GM12878 (cell line): ENCODE measurements around the gene M1AP. TPM values are rescaled to one million over a fixed set of nuclear protein-coding genes. Genes with fewer than 3 reads are reported as not detected.

ENCODE experiments used
- ATAC-seq: fragments of 200-7000 bp; cut with Tn5 transposase; 3 replicates; pipeline ENCODE4 v1.9.1; 2020; ENCODE audit warnings: mild to moderate bottlenecking, moderate library complexity
- BruUV-seq: library from RNA; stranded (reverse); fragments of 400-500 nt; replicated peaks from 2 replicates; lab custom pipeline; 2021; lab: Mats Ljungman, UMichigan
- CTCF ChIA-PET: fragments of 300-600 bp; sonication (Branson Sonifier 250); formaldehyde crosslinking; extraction: SDS; loops from one replicate; lab custom pipeline; 2021; ENCODE audit warnings: inconsistent platforms; lab: Yijun Ruan, JAX
- POLR2A ChIA-PET: fragments of 350-600 bp; formaldehyde crosslinking; extraction: SDS; loops from one replicate; lab custom pipeline; 2021; ENCODE audit warnings: inconsistent platforms; lab: Charles Lee
- RAD21 ChIA-PET: fragments of 300-600 bp; sonication (Branson Sonifier 250); formaldehyde crosslinking; loops from one replicate; lab custom pipeline; 2023; ENCODE audit warnings: antibody characterized with exemption; ENCODE audit not compliant: unreplicated experiment; lab: Charles Lee
- SMC1A ChIA-PET: fragments of 300-600 bp; sonication (Branson Sonifier 250); formaldehyde crosslinking; loops from one replicate; lab custom pipeline; 2023; ENCODE audit not compliant: unreplicated experiment, uncharacterized antibody; lab: Charles Lee
- DNase-seq: peaks from one replicate; pipeline ENCODE4 v3.0.0-alpha.2; 2011; ENCODE audit warnings: low read depth, low spot score
- FAIRE-seq: peaks from 3 replicates; lab custom pipeline; 2011; peaks lifted over from hg19 to GRCh38; lab: Jason Lieb, UNC
- H2AFZ ChIP-seq: 2 replicates; pipeline ENCODE4 v1.6.0; 2011; ENCODE audit warnings: low read depth, low read length, control low read depth; ENCODE audit not compliant: control insufficient read depth
- H3K27ac ChIP-seq: 2 replicates; pipeline ENCODE4 v1.5.1; 2011; ENCODE audit warnings: control low read depth; ENCODE audit not compliant: control insufficient read depth, insufficient read depth
- H3K27me3 ChIP-seq, 2 experiments: replicated peaks in 1 of 2; 2 replicates each; pipeline versions ENCODE4 v1.6.0 to v1.6.1; 2011; ENCODE audit warnings: low read length in 1 of 2; ENCODE audit not compliant: control insufficient read depth in 2 of 2, insufficient read depth in 2 of 2
- H3K36me3 ChIP-seq, 2 experiments: 2 replicates each; pipeline ENCODE4 v1.5.1; 2011; ENCODE audit warnings: low read length in 1 of 2; ENCODE audit not compliant: control insufficient read depth in 2 of 2, insufficient read depth in 2 of 2
- H3K4me1 ChIP-seq: 2 replicates; pipeline ENCODE4 v1.6.1; 2011; ENCODE audit warnings: mild to moderate bottlenecking, low read length, moderate library complexity, mixed read lengths; ENCODE audit not compliant: control insufficient read depth, insufficient read depth
- H3K4me2 ChIP-seq: 2 replicates; pipeline ENCODE4 v1.6.0; 2011; ENCODE audit warnings: control low read depth; ENCODE audit not compliant: control insufficient read depth, insufficient read depth
- H3K4me3 ChIP-seq: fragments of 200-600 bp; sonication (generic); 2 replicates; pipeline ENCODE4 v1.5.1; 2016
- H3K79me2 ChIP-seq: 2 replicates; pipeline ENCODE4 v1.6.0; 2011; ENCODE audit warnings: low read length; ENCODE audit not compliant: control insufficient read depth, insufficient read depth
- H3K9ac ChIP-seq: 2 replicates; pipeline ENCODE4 v1.8.0; 2011; ENCODE audit warnings: low read length, control low read depth, mixed read lengths; ENCODE audit not compliant: control insufficient read depth, insufficient read depth
- H3K9me3 ChIP-seq: replicated peaks from 3 replicates; pipeline ENCODE4 v1.5.1; 2011; ENCODE audit warnings: mild to moderate bottlenecking, low read length; ENCODE audit not compliant: control insufficient read depth, insufficient read depth
- H4K20me1 ChIP-seq: 2 replicates; pipeline ENCODE4 v1.6.0; 2011; ENCODE audit not compliant: control insufficient read depth, insufficient read depth
- BHLHE40 ChIP-seq, 2 experiments: fragments of 450-650 bp in 1 of 2; IDR thresholded peaks; 2 replicates each; pipeline ENCODE4 v1.6.1; 2011 to 2017; ENCODE audit warnings: low read depth in 2 of 2, borderline replicate concordance in 1 of 2, improper control_type of control experiment in 1 of 2, low read length in 1 of 2, mild to moderate bottlenecking in 1 of 2
- CBX5 ChIP-seq: sonication (generic); IDR thresholded peaks from 2 replicates; pipeline ENCODE4 v1.6.1; 2016; ENCODE audit warnings: low read depth, moderate library complexity, mild to moderate bottlenecking, inconsistent platforms
- CHD2 ChIP-seq: IDR thresholded peaks from 2 replicates; pipeline ENCODE4 v1.6.1; 2011; ENCODE audit warnings: low read depth, low read length, improper control_type of control experiment, borderline replicate concordance
- CTCF ChIP-seq, 3 experiments: IDR thresholded peaks in 2 of 3; conservative IDR thresholded peaks in 1 of 3; 2 replicates each; pipeline ENCODE4 v1.5.1; 2011; ENCODE audit warnings: low read depth in 3 of 3, low read length in 3 of 3, mild to moderate bottlenecking in 3 of 3, control low read depth in 2 of 3, moderate library complexity in 2 of 3, inconsistent platforms in 1 of 3, mixed read lengths in 1 of 3; ENCODE audit not compliant: control insufficient read depth in 2 of 3, insufficient read depth in 1 of 3; ENCODE audit errors: extremely low read depth in 1 of 3
- DPF2 ChIP-seq: fragments of 450-650 bp; IDR thresholded peaks from 2 replicates; pipeline ENCODE4 v1.6.1; 2017; ENCODE audit warnings: mild to moderate bottlenecking
- EGR1 ChIP-seq, 2 experiments: IDR thresholded peaks; 1 replicate in 1 of 2; 2 replicates in 1 of 2; pipeline ENCODE4 v1.6.1; 2011 to 2012; ENCODE audit warnings: low read depth in 2 of 2, low read length in 2 of 2, borderline replicate concordance in 1 of 2, mild to moderate bottlenecking in 1 of 2, moderate library complexity in 1 of 2
- HSF1 ChIP-seq: fragments of 150-350 bp; IDR thresholded peaks from 2 replicates; pipeline ENCODE4 v1.6.1; 2014; ENCODE audit warnings: mild to moderate bottlenecking, low read depth, low read length
- MEF2B ChIP-seq: fragments of 450-650 bp; IDR thresholded peaks from 2 replicates; pipeline ENCODE4 v1.6.1; 2018; ENCODE audit warnings: mild to moderate bottlenecking, moderate library complexity; ENCODE audit not compliant: partially characterized antibody, poor library complexity, severe bottlenecking
- MXI1 ChIP-seq: fragments of 150-350 bp; IDR thresholded peaks from 2 replicates; pipeline ENCODE4 v1.6.1; 2011; ENCODE audit warnings: low read depth, mild to moderate bottlenecking, inconsistent platforms, low read length, improper control_type of control experiment
- NRF1 ChIP-seq: conservative IDR thresholded peaks from 2 replicates; pipeline ENCODE4 v1.6.1; 2011; ENCODE audit warnings: mild to moderate bottlenecking, low read depth, low read length, improper control_type of control experiment
- PAX5 ChIP-seq: IDR thresholded peaks from 2 replicates; pipeline ENCODE4 v1.6.1; 2011; ENCODE audit warnings: low read depth, low read length, borderline replicate concordance
- SUPT20H ChIP-seq: IDR thresholded peaks from 2 replicates; pipeline ENCODE4 v1.6.1; 2011; ENCODE audit warnings: low read depth, mild to moderate bottlenecking, low read length, moderate library complexity, borderline replicate concordance; ENCODE audit not compliant: control insufficient read depth
- YBX1 ChIP-seq: fragments of 450-650 bp; IDR thresholded peaks from 2 replicates; pipeline ENCODE4 v1.6.1; 2016; ENCODE audit warnings: antibody characterized with exemption
- ZNF24 ChIP-seq: fragments of 450-650 bp; IDR thresholded peaks from 2 replicates; pipeline ENCODE4 v1.6.1; 2017; ENCODE audit warnings: antibody characterized with exemption, mild to moderate bottlenecking
- WGBS: methylation state at CpG from one replicate; pipeline ENCODE4 v1.1.6; 2016; ENCODE audit warnings: low lambda C conversion rate; ENCODE audit not compliant: insufficient replicate concordance, insufficient coverage; ENCODE audit errors: missing lambda C conversion rate; 5-methylcytosine and 5-hydroxymethylcytosine counted together
- in situ Hi-C: fragments of 300-500 bp; cut with MboI; formaldehyde crosslinking; loops from 9 replicates; pipeline ENCODE4 v1.14.3; 2018; ENCODE audit warnings: mixed read lengths
- intact Hi-C: fragments of 100-400 bp; cut with micrococcal nuclease; formaldehyde crosslinking; loops from one replicate; pipeline ENCODE4 v1.14.2; 2022; ENCODE audit not compliant: unreplicated experiment
- polyA plus RNA-seq, 11 experiments: library from polyadenylated mRNA; depleted of rRNA in 4 of 11; unstranded in 6 of 11; stranded (reverse) in 5 of 11; fragments of >200 nt; fragmentation: Nextera tagmentation in 4 of 11; fragmentation: Illumina TruSeq in 1 of 11; extraction: Ambion mirVana in 4 of 11; extraction: Trizol in 1 of 11; gene quantifications; 1 replicate in 1 of 11; 2 replicates in 10 of 11; pipeline versions ENCODE4 v1.2.1 to v1.2.3, GENCODE V29; 2011 to 2016; ENCODE audit warnings: inconsistent platforms in 2 of 11, missing spikeins in 2 of 11, low read depth in 1 of 11
- total RNA-seq, 4 experiments: library from RNA; depleted of rRNA in 3 of 4; stranded (reverse); fragments of >200 nt in 3 of 4; fragmentation: Illumina TruSeq in 1 of 4; extraction: Trizol in 1 of 4; gene quantifications; 2 replicates each; pipeline versions ENCODE4 v1.2.1 to v1.2.3, GENCODE V29; 2013 to 2021
- TF ChIP-seq, protein P1 (sequence below): fragments of 450-650 bp; IDR thresholded peaks from 2 replicates; pipeline ENCODE4 v1.6.1; 2014; ENCODE audit warnings: mild to moderate bottlenecking

Gene M1AP
- total and polyA plus RNA-seq, 10 of the 15 experiments (the other 5 are each of a cell fraction or from before 2014, with no cell fraction given), result 0.04 to 0.32 (median 0.16) TPM; not detected in 4

DNA sequence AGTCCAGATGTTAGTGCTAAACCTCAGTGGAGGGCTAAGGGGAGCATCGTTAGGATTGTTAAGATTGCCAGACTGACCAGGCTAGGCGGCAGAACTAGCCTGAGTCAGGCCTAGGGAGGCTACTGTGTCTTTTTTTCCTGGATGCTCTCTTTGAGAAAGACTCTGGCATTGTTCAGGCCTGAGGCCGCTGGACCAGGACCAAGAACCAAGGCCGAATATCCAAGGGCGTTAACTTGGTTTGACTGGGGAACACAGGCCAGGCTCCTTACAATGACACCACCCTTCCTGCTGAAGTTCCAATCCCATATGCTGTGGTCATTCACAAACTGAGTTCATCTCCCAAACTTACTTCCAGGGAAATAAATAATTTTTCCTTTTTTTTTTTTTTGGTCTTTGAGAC, 107.8 kb downstream of the M1AP start:
- no peak for TF ChIP-seq HSF1
- TF ChIP-seq, protein P1, sequence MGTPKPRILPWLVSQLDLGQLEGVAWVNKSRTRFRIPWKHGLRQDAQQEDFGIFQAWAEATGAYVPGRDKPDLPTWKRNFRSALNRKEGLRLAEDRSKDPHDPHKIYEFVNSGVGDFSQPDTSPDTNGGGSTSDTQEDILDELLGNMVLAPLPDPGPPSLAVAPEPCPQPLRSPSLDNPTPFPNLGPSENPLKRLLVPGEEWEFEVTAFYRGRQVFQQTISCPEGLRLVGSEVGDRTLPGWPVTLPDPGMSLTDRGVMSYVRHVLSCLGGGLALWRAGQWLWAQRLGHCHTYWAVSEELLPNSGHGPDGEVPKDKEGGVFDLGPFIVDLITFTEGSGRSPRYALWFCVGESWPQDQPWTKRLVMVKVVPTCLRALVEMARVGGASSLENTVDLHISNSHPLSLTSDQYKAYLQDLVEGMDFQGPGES, result no peak
- no peak for TF ChIP-seq PAX5
- no peak for TF ChIP-seq YBX1
- TF ChIP-seq CHD2, result no peak
- TF ChIP-seq CTCF (IDR thresholded peaks at IDR 0.05 in 2 of 3, conservative IDR thresholded peaks at IDR 0.05 in 1 of 3; ENCODE audit: control insufficient read depth in 2 of 3, extremely low read depth in 1 of 3, insufficient read depth in 1 of 3, low read depth in 3 of 3, low read length in 3 of 3), result no peak
- no peak for TF ChIP-seq MEF2B
- TF ChIP-seq MXI1, result no peak
- no peak for TF ChIP-seq ZNF24
- no peak for TF ChIP-seq DPF2
- no peak for TF ChIP-seq SUPT20H
- TF ChIP-seq EGR1 (IDR thresholded peaks at IDR 0.05; ENCODE audit: borderline replicate concordance in 1 of 2, low read depth in 2 of 2, low read length in 2 of 2), result no peak
- TF ChIP-seq BHLHE40 (IDR thresholded peaks at IDR 0.05; ENCODE audit: borderline replicate concordance in 1 of 2, low read depth in 2 of 2, low read length in 1 of 2), result no peak
- no peak for TF ChIP-seq NRF1
- no peak for TF ChIP-seq CBX5
- RAD21 ChIA-PET, result interaction anchor here (1.9 to 3.8 kb wide), 2 partner anchors 27 to 45 kb away, joined by 7 to 30 read pairs; no protein-coding TSS in a partner anchor
- in situ Hi-C loops, result no loop called here
- Histone ChIP-seq H2AFZ (no peak overlapping the region), H3K27me3 (no peaks in the 10 kb centered on the region), H3K9me3 (no peaks in the 10 kb centered on the region), H3K79me2 (peaks cover under 1% of the 10 kb centered on the region; the same call in 1 of the 2 replicates), H4K20me1 (no peaks in the 10 kb centered on the region), H3K9ac (no peak overlapping the region), H3K4me2 (no peak overlapping the region), H3K27ac (no peak overlapping the region), H3K36me3 (no peaks in the 10 kb centered on the region; a peak in 3 of 4 replicates), H3K4me3 (no peak overlapping the region), H3K4me1 (peaks cover 15% of the 10 kb centered on the region)
- FAIRE-seq, result no peak
- ATAC-seq, result no peak
- POLR2A ChIA-PET, result interaction anchor here (0.6 to 2.5 kb wide), 4 partner anchors 10 to 27 kb away, joined by 3 to 19 read pairs (median 7); partner anchors contain the start of genes AUP1 and HTRA2
- no TSS peak for BruUV-seq
- SMC1A ChIA-PET, result interaction anchor here (0.9 to 4.0 kb wide), 5 partner anchors 10 to 45 kb away, joined by 3 to 40 read pairs (median 13); partner anchors contain the start of genes AUP1 and HTRA2
- no peak for DNase-seq
- intact Hi-C loops, result no loop called here
- CTCF ChIA-PET, result interaction anchor here (1.3 to 14.3 kb wide), 5 partner anchors 10 to 49 kb away, joined by 3 to 96 read pairs (median 9); partner anchors contain the start of genes AUP1, DQX1 and HTRA2
- WGBS, result 98% methylated on average over 5 of the region's 5 CpGs
